ENCODE measurements around the gene HLA-DMA. TPM values are rescaled to one million over a fixed set of nuclear protein-coding genes. Genes with fewer than 3 reads are reported as not detected.

Gene HLA-DMA
- total and polyA plus RNA-seq, 9 donors: 5.7 to 162 (median 19.2) TPM

GRCh38 chr6:32983493-32983848 is 30.6 kb upstream of the HLA-DMA start:
- TF ChIP-seq POLR2A (IDR thresholded peaks at IDR 0.05) (no peak), CTCF (IDR thresholded peaks at IDR 0.05) (no peak), EP300 (IDR thresholded peaks at IDR 0.05) (no peak)
- H3K4me1 ChIP-seq (ENCODE audit: insufficient read depth): peaks cover 1% of the 10 kb centered on the region

GRCh38 chr6:32982702-32983492 is 30.0 kb upstream of the HLA-DMA start:
- Histone ChIP-seq H3K36me3 (peaks cover 3% of the 10 kb centered on the region), H3K4me1 (ENCODE audit: insufficient read depth) (peaks cover 1% of the 10 kb centered on the region), H3K27ac (no peak overlapping the region), H3K4me3 (no peak overlapping the region), H3K27me3 (no peaks in the 10 kb centered on the region), H3K9me3 (no peaks in the 10 kb centered on the region)
- intact Hi-C loops (cut with DNase I): loop anchor here (2.0 to 5.0 kb wide), 4 partner anchors 46 to 96 kb away; no protein-coding TSS in a partner anchor
- 34 to 44% (median 38%) methylated on average over 6 of the region's 6 CpGs for WGBS, 3 donors
- no peak for DNase-seq
- no peak for TF ChIP-seq POLR2A (IDR thresholded peaks at IDR 0.05)
- no peak for TF ChIP-seq EP300 (IDR thresholded peaks at IDR 0.05)
- TF ChIP-seq CTCF (IDR thresholded peaks at IDR 0.05): no peak

More at GRCh38 chr6:32983493-32983848, 30.6 kb upstream of the HLA-DMA start:
- intact Hi-C loops (cut with DNase I): loop anchor here (2.0 to 5.0 kb wide), 4 partner anchors 46 to 96 kb away; no protein-coding TSS in a partner anchor
- no peak for DNase-seq
- no peaks in the 10 kb centered on the region for H3K27me3 ChIP-seq
- H3K27ac ChIP-seq: no peak overlapping the region
- peaks cover 3% of the 10 kb centered on the region for H3K36me3 ChIP-seq
- WGBS, 3 donors: 59 to 68% (median 67%) methylated on average over 1 of the region's 1 CpG
- H3K9me3 ChIP-seq: no peaks in the 10 kb centered on the region
- no peak overlapping the region for H3K4me3 ChIP-seq

GRCh38 chr6:32982084-32982701 is 29.3 kb upstream of the HLA-DMA start:
- 22 to 35% (median 27%) methylated on average over 8 of the region's 8 CpGs for WGBS, 3 donors
- H3K36me3 ChIP-seq: peaks cover 3% of the 10 kb centered on the region
- no peak overlapping the region for H3K27ac ChIP-seq
- intact Hi-C loops (cut with DNase I): loop anchor here (2.0 to 5.0 kb wide), 4 partner anchors 45 to 95 kb away; no protein-coding TSS in a partner anchor
- TF ChIP-seq POLR2A (IDR thresholded peaks at IDR 0.05): no peak
- H3K4me1 ChIP-seq (ENCODE audit: insufficient read depth): peaks cover 1% of the 10 kb centered on the region
- no peaks in the 10 kb centered on the region for H3K27me3 ChIP-seq
- no peaks in the 10 kb centered on the region for H3K9me3 ChIP-seq
- H3K4me3 ChIP-seq: no peak overlapping the region
- DNase-seq: no peak

- Histone ChIP-seq H3K27ac (no peak overlapping the region), H3K4me3 (no peak overlapping the region), H3K9me3 (no peaks in the 10 kb centered on the region), H3K36me3 (peaks cover 3% of the 10 kb centered on the region), H3K27me3 (no peaks in the 10 kb centered on the region), H3K4me1 (ENCODE audit: insufficient read depth) (peaks cover 1% of the 10 kb centered on the region)
- 62 to 63% (median 62%) methylated on average over 11 of the region's 11 CpGs for whole genome bisulfite sequencing, 3 donors
- intact Hi-C loops (cut with DNase I): loop anchor here (5.0 kb wide), 3 partner anchors 43 to 93 kb away; no protein-coding TSS in a partner anchor
- DNase-seq: no peak
- TF ChIP-seq EP300 (IDR thresholded peaks at IDR 0.05) (no peak), CTCF (IDR thresholded peaks at IDR 0.05) (no peak), POLR2A (IDR thresholded peaks at IDR 0.05) (no peak)
These were observed 27.7 kb upstream of the HLA-DMA start for GRCh38 chr6:32980488-32981038.
